GM13977 (cell line): Measurements from ENCODE around the gene APPL2.

Source experiments
- DNase-seq: peaks from one replicate; pipeline ENCODE4 v3.0.0; 2012; ENCODE audit warnings: low spot score
- CTCF ChIP-seq: IDR thresholded peaks from 2 replicates; pipeline ENCODE4 v1.5.1; 2012; ENCODE audit warnings: mild to moderate bottlenecking, control low read depth; ENCODE audit not compliant: insufficient read depth; ENCODE audit errors: extremely low read depth, missing control alignments
- in situ Hi-C: fragments of 300-500 bp; cut with MboI; formaldehyde crosslinking; loops from one replicate; pipeline ENCODE4 v1.12.0; 2022; ENCODE audit warnings: low sequenced_read_pairs, low pct_unique_long_range_greater_than_20kb, mixed read lengths, inconsistent platforms; ENCODE audit not compliant: unreplicated experiment

The APPL2 gene

GRCh38 chr12:105226219-105226618 lies 9.8 kb downstream of the APPL2 start:
- DNase-seq: peak; percentile 34
- in situ Hi-C loops: no loop called here
- TF ChIP-seq CTCF: no peak

GRCh38 chr12:105225505-105226015 lies 10.4 kb downstream of the APPL2 start:
- in situ Hi-C loops: no loop called here
- no peak for DNase-seq

GRCh38 chr12:105224399-105224798 lies 11.6 kb downstream of the APPL2 start:
- in situ Hi-C loops: no loop called here
- TF ChIP-seq CTCF: no peak
- DNase-seq: no peak

More at GRCh38 chr12:105225505-105226015, 10.4 kb downstream of the APPL2 start:
- TF ChIP-seq CTCF: no peak

- no peak for DNase-seq
- no peak for TF ChIP-seq CTCF
- in situ Hi-C loops: no loop called here
Observed at GRCh38 chr12:105223884-105224283, 12.1 kb downstream of the APPL2 start.

GRCh38 chr12:105223352-105223845 lies 12.6 kb downstream of the APPL2 start:
- in situ Hi-C loops: no loop called here
- DNase-seq: no peak
- TF ChIP-seq CTCF: no peak

- in situ Hi-C loops: no loop called here
- DNase-seq: no peak
Observed at GRCh38 chr12:105222726-105223351, 13.1 kb downstream of the APPL2 start.

More at GRCh38 chr12:105222726-105223351, 13.1 kb downstream of the APPL2 start:
- no peak for TF ChIP-seq CTCF
